Measurements from ENCODE around the gene FBXO5. TPM values are rescaled to one million over a fixed set of nuclear protein-coding genes. Genes with fewer than 3 reads are reported as not detected.
"Not testable (repeated sequence)": the region's sequence is repeated elsewhere in the genome, so short reads cannot be mapped to it uniquely, and the experiment has no call there.

The FBXO5 gene
- 60.7 and 64.3 TPM in 2 replicates for total RNA-seq

- intact Hi-C loops (cut with micrococcal nuclease): loop anchor here (1.0 to 10.0 kb wide), 6 partner anchors 19 to 1592 kb away; partner anchors contain the start of genes MTRF1L, RMND1 and ZBTB2
These were observed at the start of gene FBXO5 for GRCh38 chr6:152982904-152983636. FBXO5 (minus strand) TSS chr6:152983041; CDS start chr6:152982959, 82 bp downstream.

GRCh38 chr6:153032255-153032882 is 49.5 kb upstream of the FBXO5 start:
- intact Hi-C loops (cut with micrococcal nuclease): loop anchor here (1.0 kb wide), 1 partner anchor 280 kb away; no protein-coding TSS in a partner anchor

GRCh38 chr6:153031335-153031955 is 48.6 kb upstream of the FBXO5 start:
- intact Hi-C loops (cut with micrococcal nuclease): no loop called here

- intact Hi-C loops (cut with micrococcal nuclease): loop anchor here (10.0 kb wide), 1 partner anchor 486 kb away; no protein-coding TSS in a partner anchor
These were observed 46.1 kb upstream of the FBXO5 start for GRCh38 chr6:153028963-153029362.

GRCh38 chr6:153028286-153028685 is 45.4 kb upstream of the FBXO5 start:
- intact Hi-C loops (cut with micrococcal nuclease): loop anchor here (10.0 kb wide), 1 partner anchor 487 kb away; no protein-coding TSS in a partner anchor

GRCh38 chr6:153027480-153027879 is 44.6 kb upstream of the FBXO5 start:
- intact Hi-C loops (cut with micrococcal nuclease): loop anchor here (10.0 kb wide), 1 partner anchor 487 kb away; no protein-coding TSS in a partner anchor

GRCh38 chr6:153024709-153025017 is 41.8 kb upstream of the FBXO5 start:
- intact Hi-C loops (cut with micrococcal nuclease): loop anchor here (1.0 to 10.0 kb wide), 4 partner anchors 21 to 490 kb away; no protein-coding TSS in a partner anchor

- intact Hi-C loops (cut with micrococcal nuclease): loop anchor here (1.0 to 10.0 kb wide), 4 partner anchors 21 to 491 kb away; no protein-coding TSS in a partner anchor
These were observed 41.3 kb upstream of the FBXO5 start for GRCh38 chr6:153023977-153024708.

- intact Hi-C loops (cut with micrococcal nuclease): no loop called here
These were observed 35.5 kb upstream of the FBXO5 start for GRCh38 chr6:153018355-153018754.

- intact Hi-C loops (cut with micrococcal nuclease): no loop called here
These were observed 34.0 kb upstream of the FBXO5 start for GRCh38 chr6:153016846-153017245.

- intact Hi-C loops (cut with micrococcal nuclease): no loop called here
These were observed 32.3 kb upstream of the FBXO5 start for GRCh38 chr6:153015094-153015640.

GRCh38 chr6:153013438-153013837 is 30.6 kb upstream of the FBXO5 start:
- intact Hi-C loops (cut with micrococcal nuclease): no loop called here

GRCh38 chr6:153012856-153013255 is 30.0 kb upstream of the FBXO5 start:
- intact Hi-C loops (cut with micrococcal nuclease): no loop called here

GRCh38 chr6:153003366-153003690 is 20.5 kb upstream of the FBXO5 start:
- intact Hi-C loops (cut with micrococcal nuclease): loop anchor here (1.0 to 10.0 kb wide), 4 partner anchors 21 to 1731 kb away; partner anchors contain the start of genes SCAF8 and ZBTB2

- intact Hi-C loops (cut with micrococcal nuclease): loop anchor here (1.0 to 10.0 kb wide), 6 partner anchors 20 to 1732 kb away; partner anchors contain the start of genes RMND1, SCAF8 and ZBTB2
These were observed 19.9 kb upstream of the FBXO5 start, which contains the start of gene MTRF1L for GRCh38 chr6:153002613-153003365. MTRF1L (minus strand) TSS chr6:153002709; CDS start chr6:153002685, 24 bp downstream.

- intact Hi-C loops (cut with micrococcal nuclease): loop anchor here (1.0 to 10.0 kb wide), 5 partner anchors 20 to 1733 kb away; partner anchors contain the start of genes RMND1, SCAF8 and ZBTB2
These were observed 19.1 kb upstream of the FBXO5 start for GRCh38 chr6:153001767-153002612.

- intact Hi-C loops (cut with micrococcal nuclease): loop anchor here (5.0 to 10.0 kb wide), 3 partner anchors 698 to 1734 kb away; partner anchors contain the start of genes SCAF8 and ZBTB2
These were observed 17.9 kb upstream of the FBXO5 start for GRCh38 chr6:153000790-153001189.

GRCh38 chr6:153000243-153000642 is 17.4 kb upstream of the FBXO5 start:
- intact Hi-C loops (cut with micrococcal nuclease): loop anchor here (5.0 to 10.0 kb wide), 3 partner anchors 698 to 1735 kb away; partner anchors contain the start of genes SCAF8 and ZBTB2

- intact Hi-C loops (cut with micrococcal nuclease): not testable (repeated sequence)
These were observed 16.7 kb upstream of the FBXO5 start for GRCh38 chr6:152999538-152999937.

Data from T-helper 2 cell treated with Interferon-gamma antibody and Interleukin-4, amounts not matched to agents 100 ng/mL and 5 ng/mL, for 36 hours (primary cell).